Fibroblast of pulmonary artery (primary cell): Measurements from ENCODE around the gene EIF4G3.

Source experiments
- DNase-seq: peaks from one replicate; pipeline ENCODE4 v3.0.0-alpha.2; 2010; ENCODE audit warnings: low read depth
- H3K4me3 ChIP-seq: replicated peaks from 2 replicates; pipeline ENCODE4 v1.5.1; 2011; ENCODE audit warnings: low read depth, mild to moderate bottlenecking, control low read depth, low read length, moderate library complexity
- TF ChIP-seq, protein P1 (sequence below): IDR thresholded peaks from 2 replicates; pipeline ENCODE4 v1.5.1; 2011; ENCODE audit warnings: mild to moderate bottlenecking, control low read depth, low read length, inconsistent platforms; ENCODE audit errors: missing control alignments

EIF4G3 gene

DNA sequence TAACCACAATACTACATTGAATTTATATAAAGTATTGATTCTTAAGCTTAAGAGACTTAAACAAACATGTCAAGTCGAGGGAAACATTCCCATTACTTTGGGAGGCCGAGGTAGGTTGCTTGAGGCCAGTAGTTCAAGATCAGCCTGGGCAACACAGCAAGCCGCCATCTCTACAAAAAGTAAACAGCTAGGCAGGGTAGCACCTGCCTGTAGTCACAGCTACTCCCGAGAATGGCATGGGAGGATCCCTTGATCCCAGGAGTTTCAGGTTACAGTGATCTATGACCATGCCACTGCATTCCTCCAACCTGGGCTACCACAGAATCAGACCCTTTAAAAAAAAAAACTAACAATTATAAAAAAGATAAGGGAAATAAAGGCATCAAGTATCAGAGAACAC is 50.4 kb downstream of the EIF4G3 start:
- no peak for DNase-seq
- TF ChIP-seq, protein P1, sequence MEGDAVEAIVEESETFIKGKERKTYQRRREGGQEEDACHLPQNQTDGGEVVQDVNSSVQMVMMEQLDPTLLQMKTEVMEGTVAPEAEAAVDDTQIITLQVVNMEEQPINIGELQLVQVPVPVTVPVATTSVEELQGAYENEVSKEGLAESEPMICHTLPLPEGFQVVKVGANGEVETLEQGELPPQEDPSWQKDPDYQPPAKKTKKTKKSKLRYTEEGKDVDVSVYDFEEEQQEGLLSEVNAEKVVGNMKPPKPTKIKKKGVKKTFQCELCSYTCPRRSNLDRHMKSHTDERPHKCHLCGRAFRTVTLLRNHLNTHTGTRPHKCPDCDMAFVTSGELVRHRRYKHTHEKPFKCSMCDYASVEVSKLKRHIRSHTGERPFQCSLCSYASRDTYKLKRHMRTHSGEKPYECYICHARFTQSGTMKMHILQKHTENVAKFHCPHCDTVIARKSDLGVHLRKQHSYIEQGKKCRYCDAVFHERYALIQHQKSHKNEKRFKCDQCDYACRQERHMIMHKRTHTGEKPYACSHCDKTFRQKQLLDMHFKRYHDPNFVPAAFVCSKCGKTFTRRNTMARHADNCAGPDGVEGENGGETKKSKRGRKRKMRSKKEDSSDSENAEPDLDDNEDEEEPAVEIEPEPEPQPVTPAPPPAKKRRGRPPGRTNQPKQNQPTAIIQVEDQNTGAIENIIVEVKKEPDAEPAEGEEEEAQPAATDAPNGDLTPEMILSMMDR: no peak
- no peak overlapping the region for H3K4me3 ChIP-seq

DNA sequence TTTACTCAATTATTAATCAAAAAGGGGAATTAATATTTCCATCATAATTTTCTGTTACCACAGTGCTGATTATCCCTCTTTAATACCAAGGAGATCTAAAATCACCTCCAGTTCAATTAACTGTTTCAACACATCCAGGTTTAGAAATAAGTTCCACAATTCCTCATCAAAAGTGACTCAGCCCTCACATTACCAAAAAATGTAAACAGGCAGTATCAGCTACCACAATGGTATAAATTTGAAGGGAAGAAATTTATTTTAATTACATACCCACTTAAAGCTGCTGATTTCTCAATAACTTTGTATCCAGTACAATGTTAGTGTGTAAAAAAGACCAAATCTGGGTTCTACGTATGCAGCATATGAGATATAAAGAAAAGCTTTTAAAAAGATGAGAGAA is 51.9 kb downstream of the EIF4G3 start:
- peak; percentile 22 for DNase-seq
- TF ChIP-seq, protein P1: no peak
- H3K4me3 ChIP-seq: no peak overlapping the region

DNA sequence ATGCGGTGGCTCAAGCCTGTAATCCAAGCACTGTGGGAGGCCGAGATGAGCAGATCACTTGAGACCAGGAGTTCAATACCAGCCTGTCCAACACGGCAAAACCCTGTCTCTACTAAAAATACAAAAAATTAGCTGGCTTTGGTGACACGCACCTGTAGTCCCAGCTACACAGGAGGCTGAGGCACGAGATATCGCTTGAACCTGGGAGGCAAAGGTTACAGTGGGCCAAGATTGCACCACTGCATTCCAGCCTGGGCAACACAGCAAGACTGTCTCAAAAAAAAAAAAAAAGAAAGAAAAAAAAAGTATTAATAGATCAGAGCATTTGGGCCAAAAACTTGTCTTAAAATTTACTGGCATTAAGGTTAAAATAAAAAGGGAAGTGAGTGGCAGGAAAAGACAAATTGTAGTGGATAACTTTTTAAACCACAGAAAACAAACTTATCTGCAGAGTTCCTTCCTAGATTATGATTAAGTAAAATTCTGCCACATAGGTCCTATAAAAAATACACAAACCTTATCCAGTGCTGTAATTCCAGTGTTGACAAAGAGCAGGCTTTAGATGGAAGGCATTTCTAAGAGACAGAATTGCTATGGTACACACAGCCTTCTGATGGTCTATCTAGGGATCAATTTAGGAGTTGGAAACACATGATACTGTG is 53.3 kb downstream of the EIF4G3 start:
- H3K4me3 ChIP-seq: no peak overlapping the region
- TF ChIP-seq, protein P1: no peak
- DNase-seq: peak; percentile 14

DNA sequence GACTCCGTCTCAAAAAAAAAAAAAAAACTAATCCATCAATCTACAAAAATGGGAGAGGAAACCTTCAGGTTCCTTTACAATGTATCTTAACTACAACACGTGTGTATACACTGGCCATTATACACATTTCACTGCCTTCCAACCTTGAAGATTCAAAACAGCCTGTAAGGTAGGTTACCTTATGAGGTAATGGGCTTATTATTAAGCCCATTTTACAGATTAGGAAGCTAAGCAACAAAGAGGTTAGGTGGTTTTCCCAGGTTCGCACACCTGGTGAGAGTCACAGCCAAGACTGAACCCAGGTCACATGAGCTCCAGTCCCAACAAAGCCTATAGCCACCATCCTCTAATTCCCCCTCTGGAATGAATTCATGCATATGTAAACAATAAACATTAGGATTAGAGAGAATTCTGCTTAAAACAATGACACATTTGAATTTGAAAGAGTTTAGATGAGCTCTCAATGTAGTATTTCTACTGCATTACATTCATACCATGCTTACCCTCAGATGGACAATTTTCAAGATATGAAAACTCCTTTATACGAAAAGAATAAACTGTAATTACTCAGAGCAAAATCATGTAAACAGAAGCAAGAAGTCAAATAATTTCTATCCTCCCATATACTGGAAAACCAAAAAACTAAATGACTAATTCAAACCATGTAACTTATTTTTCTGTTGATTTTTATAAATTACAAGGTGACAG is 54.8 kb downstream of the EIF4G3 start:
- TF ChIP-seq, protein P1: no peak
- H3K4me3 ChIP-seq: no peak overlapping the region
- no peak for DNase-seq

DNA sequence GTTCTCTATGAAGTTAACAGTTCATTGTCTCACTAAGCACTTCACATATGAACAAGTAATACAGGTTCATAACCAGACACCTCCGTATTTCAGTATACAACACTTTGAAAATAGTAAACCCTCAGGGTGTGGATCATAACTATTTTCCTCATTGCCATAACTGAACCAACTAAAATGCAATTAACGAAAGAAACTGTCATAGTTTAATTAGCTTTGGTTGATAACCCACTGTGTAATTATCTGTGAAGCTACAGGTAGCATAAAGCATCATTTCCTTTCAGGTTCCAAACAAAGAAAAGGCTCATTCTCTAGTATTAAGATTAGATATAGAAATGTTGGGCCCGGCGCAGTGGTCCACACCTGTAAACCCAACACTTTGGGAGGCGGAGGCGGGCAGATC is 58.5 kb downstream of the EIF4G3 start:
- no peak for DNase-seq
- TF ChIP-seq, protein P1: no peak
- H3K4me3 ChIP-seq: no peak overlapping the region

DNA sequence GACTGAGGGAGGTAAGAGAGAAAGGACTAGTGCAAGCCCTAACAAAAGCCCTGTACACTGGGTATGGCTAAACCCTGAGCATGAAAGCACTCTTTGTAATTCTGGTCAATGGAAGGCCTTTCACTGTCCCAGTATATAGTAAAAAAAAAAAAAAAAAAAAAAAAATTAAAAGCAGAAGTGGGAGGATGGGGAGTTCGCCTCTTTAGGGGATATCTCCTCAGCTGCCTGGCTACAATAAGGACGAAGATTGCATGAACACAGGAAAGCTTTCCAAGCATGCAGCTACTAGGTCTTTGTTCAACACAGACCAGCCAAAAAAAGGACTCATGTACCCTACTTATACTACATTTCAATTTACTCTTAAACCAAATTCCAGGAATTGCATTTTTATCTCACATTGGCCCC is 59.1 kb downstream of the EIF4G3 start:
- H3K4me3 ChIP-seq: no peak overlapping the region
- DNase-seq: no peak

More for the DNA sequence above, 59.1 kb downstream of the EIF4G3 start:
- TF ChIP-seq, protein P1: no peak
